ENCODE measurements around the gene USF2.

GRCh38 chr19:35307931-35308330 is 39.2 kb downstream of the USF2 start:
- TF ChIP-seq CTCF (IDR thresholded peaks at IDR 0.05), result no peak
- no peak for TF ChIP-seq REST (IDR thresholded peaks at IDR 0.05; ENCODE audit: insufficient read depth in 1 of 2, low read depth in 2 of 2, low read length in 1 of 2)
- TF ChIP-seq SIN3A (IDR thresholded peaks at IDR 0.05; ENCODE audit: borderline replicate concordance, insufficient read depth, low read depth, low read length), result no peak
- TF ChIP-seq POLR2AphosphoS5 (IDR thresholded peaks at IDR 0.05; ENCODE audit: low read depth, low read length), result no peak

Data from Panc1 (cell line).